ENCODE measurements around the gene SOX14. TPM values are rescaled to one million over a fixed set of nuclear protein-coding genes. Genes with fewer than 3 reads are reported as not detected.

Gene SOX14
- total RNA-seq, 1 donor from 2014 or later = not detected

DNA sequence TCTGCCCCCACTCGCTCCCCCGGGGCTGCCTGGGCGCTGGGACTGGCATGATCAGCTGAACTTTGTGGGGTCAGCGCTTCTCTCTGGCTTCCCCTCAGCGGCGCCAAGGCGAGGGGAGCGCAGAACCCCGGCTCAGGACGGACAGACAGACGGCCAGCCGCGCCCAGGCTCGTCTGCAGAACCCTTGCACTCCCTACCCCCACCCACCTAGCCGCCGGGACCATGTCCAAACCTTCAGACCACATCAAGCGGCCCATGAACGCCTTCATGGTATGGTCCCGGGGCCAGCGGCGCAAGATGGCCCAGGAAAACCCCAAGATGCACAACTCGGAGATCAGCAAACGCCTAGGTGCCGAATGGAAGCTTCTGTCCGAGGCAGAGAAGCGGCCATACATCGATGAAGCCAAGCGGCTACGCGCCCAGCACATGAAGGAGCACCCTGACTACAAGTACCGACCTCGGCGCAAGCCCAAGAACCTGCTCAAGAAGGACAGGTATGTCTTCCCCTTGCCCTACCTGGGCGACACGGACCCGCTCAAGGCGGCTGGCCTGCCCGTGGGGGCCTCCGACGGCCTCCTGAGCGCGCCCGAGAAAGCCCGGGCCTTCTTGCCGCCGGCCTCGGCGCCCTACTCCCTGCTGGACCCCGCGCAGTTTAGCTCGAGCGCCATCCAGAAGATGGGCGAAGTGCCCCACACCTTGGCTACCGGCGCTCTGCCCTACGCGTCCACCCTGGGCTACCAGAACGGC, 621 bp downstream of the SOX14 start:
- no peaks in the 10 kb centered on the region for H3K36me3 Mint-ChIP-seq (ENCODE audit: low read depth)
- DNase-seq = no peak
- no peak overlapping the region for H3K4me3 Mint-ChIP-seq
- H3K27ac Mint-ChIP-seq = no peak overlapping the region
- H3K4me1 Mint-ChIP-seq = no peaks in the 10 kb centered on the region
- H3K27me3 Mint-ChIP-seq = peaks cover 82% of the 10 kb centered on the region
- peaks cover 16% of the 10 kb centered on the region for H3K9me3 Mint-ChIP-seq
- intact Hi-C loops (cut with micrococcal nuclease) = no loop called here

DNA sequence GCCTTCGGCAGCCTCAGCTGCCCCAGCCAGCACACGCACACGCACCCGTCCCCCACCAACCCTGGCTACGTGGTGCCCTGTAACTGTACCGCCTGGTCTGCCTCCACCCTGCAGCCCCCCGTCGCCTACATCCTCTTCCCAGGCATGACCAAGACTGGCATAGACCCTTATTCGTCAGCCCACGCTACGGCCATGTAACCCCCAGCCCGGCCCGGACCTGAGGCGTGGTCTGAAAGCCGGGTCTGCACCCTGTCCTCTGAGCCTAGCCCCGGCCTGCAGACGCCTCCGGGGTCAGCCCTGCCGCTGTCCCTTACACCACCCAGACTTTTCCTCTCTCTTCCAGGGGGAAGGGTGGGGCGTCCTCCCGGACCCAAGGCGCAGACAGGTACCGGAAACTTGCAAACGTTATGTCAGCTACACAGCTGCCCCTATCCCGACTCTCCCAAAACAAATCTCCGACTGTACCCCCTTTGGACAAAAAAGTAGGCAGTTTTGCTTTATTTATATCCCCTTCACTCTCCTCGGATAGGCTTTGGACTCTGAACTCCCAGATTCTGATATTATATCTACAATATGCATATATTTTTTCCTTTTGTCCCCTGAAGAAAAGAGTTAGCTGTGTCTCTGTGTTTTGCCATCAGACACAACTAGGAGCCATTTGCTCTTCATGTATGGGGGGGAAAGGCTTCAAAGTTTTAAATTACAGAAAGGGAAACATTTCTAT, 1.4 kb downstream of the SOX14 start:
- intact Hi-C loops (cut with micrococcal nuclease) = no loop called here
- Mint-ChIP-seq H3K9me3 (peaks cover 15% of the 10 kb centered on the region), H3K27me3 (peaks cover 85% of the 10 kb centered on the region), H3K4me3 (no peak overlapping the region), H3K36me3 (ENCODE audit: low read depth) (no peaks in the 10 kb centered on the region), H3K27ac (peak overlapping the region; percentile 22), H3K4me1 (no peaks in the 10 kb centered on the region)
- no peak for DNase-seq

DNA sequence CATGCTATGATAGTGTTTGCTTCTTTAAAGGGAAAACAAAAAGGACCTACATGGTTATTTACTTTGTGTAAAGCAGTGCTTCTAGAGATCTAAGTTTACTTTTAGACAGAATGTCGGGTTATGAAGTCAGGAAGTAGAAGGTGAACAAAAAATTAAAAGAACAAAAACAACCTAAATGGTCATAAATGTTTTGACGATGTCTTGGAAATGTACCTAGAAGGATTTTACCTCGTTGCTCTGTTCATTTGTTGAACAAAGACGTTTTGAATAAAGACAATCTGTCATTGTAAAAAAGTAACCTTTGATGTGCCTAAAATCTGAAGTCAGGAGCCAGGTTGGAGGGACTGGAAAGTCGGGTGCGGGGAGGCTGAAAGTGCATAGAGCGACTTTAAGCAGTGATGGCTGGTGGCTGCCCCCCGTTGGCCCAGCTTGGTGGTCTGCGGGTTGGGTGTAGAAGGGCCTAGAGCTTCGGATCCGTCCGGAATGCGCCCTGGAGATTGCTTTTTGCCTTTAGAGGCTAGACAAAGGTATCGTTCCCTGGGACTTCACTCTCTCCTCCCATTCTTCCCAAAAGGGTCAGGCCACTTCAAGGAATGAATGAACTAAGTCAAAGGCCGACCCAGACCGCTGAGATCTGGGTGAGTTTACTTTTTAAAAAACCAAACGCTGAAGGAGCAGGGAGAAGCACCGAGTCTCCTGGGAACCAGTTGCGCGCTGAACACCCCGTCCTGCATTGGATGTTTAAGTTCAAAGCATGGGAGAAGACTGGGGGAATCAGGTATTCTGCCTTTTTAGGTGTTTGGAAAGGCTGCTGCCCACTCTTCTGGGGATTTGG, 2.1 kb downstream of the SOX14 start:
- Mint-ChIP-seq H3K4me3 (no peak overlapping the region), H3K4me1 (no peaks in the 10 kb centered on the region), H3K27ac (no peak overlapping the region), H3K9me3 (peaks cover 11% of the 10 kb centered on the region), H3K27me3 (peaks cover 83% of the 10 kb centered on the region), H3K36me3 (ENCODE audit: low read depth) (no peaks in the 10 kb centered on the region)
- intact Hi-C loops (cut with micrococcal nuclease) = no loop called here
- no peak for DNase-seq

GRCh38 chr3:137766876-137767537, 2.9 kb downstream of the SOX14 start:
- DNase-seq = no peak
- no peak overlapping the region for H3K27ac Mint-ChIP-seq
- intact Hi-C loops (cut with micrococcal nuclease) = no loop called here
- H3K9me3 Mint-ChIP-seq = peaks cover 11% of the 10 kb centered on the region
- H3K36me3 Mint-ChIP-seq (ENCODE audit: low read depth) = no peaks in the 10 kb centered on the region
- H3K4me1 Mint-ChIP-seq = peaks cover 3% of the 10 kb centered on the region
- H3K27me3 Mint-ChIP-seq = peaks cover 85% of the 10 kb centered on the region
- no peak overlapping the region for H3K4me3 Mint-ChIP-seq

- Mint-ChIP-seq H3K4me3 (no peak overlapping the region), H3K4me1 (peaks cover 3% of the 10 kb centered on the region), H3K27ac (no peak overlapping the region), H3K9me3 (peaks cover 11% of the 10 kb centered on the region), H3K27me3 (peaks cover 86% of the 10 kb centered on the region), H3K36me3 (ENCODE audit: low read depth) (no peaks in the 10 kb centered on the region)
- intact Hi-C loops (cut with micrococcal nuclease) = no loop called here
- DNase-seq = no peak
Measured at GRCh38 chr3:137767538-137768360, 3.6 kb downstream of the SOX14 start.

GRCh38 chr3:137768361-137769321, 4.5 kb downstream of the SOX14 start:
- no peak for DNase-seq
- H3K36me3 Mint-ChIP-seq (ENCODE audit: low read depth) = no peaks in the 10 kb centered on the region
- peaks cover 3% of the 10 kb centered on the region for H3K4me1 Mint-ChIP-seq
- no peak overlapping the region for H3K27ac Mint-ChIP-seq
- intact Hi-C loops (cut with micrococcal nuclease) = no loop called here
- H3K27me3 Mint-ChIP-seq = peaks cover 86% of the 10 kb centered on the region
- H3K4me3 Mint-ChIP-seq = no peak overlapping the region
- peaks cover 11% of the 10 kb centered on the region for H3K9me3 Mint-ChIP-seq

DNA sequence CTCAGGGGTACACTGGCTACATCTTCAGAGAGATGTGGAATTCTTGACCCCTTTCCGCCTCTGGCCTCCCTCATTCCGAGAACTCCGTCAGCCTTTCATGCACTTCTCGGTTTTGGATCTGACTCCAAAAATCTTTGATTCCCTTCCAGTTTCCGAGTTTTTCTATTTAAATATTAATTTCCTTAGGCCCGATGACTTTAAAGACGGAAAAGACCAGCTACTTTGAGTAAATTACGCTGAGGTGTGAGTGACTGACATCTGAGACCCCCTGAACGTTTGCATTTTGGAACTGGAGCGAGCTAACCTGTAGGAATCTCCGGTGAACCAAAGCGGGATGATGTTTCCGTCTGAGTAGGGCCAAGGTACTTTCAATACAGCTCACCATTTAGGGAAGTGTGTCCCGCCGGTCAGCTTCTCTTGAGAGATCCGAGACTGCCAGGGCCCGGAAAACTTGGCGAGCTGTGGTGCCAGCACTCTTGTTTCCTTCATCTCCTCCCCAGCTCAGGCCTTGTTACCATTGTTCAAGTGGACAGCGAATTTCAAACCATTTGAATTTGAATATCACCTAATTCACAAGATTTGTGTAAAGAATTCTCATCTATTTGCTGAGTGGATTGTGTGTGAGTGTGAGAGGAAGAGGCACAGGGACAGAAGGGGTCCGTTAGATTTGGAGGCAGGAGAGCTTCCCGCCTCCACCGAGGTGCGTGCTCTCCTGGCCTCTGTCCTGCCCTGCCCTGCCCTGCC, 5.4 kb downstream of the SOX14 start:
- Mint-ChIP-seq H3K27me3 (peaks cover 87% of the 10 kb centered on the region), H3K9me3 (peaks cover 11% of the 10 kb centered on the region), H3K36me3 (ENCODE audit: low read depth) (no peaks in the 10 kb centered on the region), H3K4me1 (peaks cover 3% of the 10 kb centered on the region), H3K27ac (peak overlapping the region; percentile 37), H3K4me3 (no peak overlapping the region)
- intact Hi-C loops (cut with micrococcal nuclease) = loop anchor here (5.0 kb wide), 1 partner anchor 1178 kb away; the partner anchor contains the start of genes FOXL2 and FOXL2NB
- no peak for DNase-seq

GRCh38 chr3:137770066-137770834, 6.1 kb downstream of the SOX14 start:
- peaks cover 11% of the 10 kb centered on the region for H3K9me3 Mint-ChIP-seq
- DNase-seq = no peak
- H3K27me3 Mint-ChIP-seq = peaks cover 86% of the 10 kb centered on the region
- peak overlapping the region; percentile 37 for H3K27ac Mint-ChIP-seq
- H3K36me3 Mint-ChIP-seq (ENCODE audit: low read depth) = no peaks in the 10 kb centered on the region
- H3K4me1 Mint-ChIP-seq = peaks cover 3% of the 10 kb centered on the region
- intact Hi-C loops (cut with micrococcal nuclease) = loop anchor here (5.0 kb wide), 1 partner anchor 1177 kb away; the partner anchor contains the start of genes FOXL2 and FOXL2NB
- H3K4me3 Mint-ChIP-seq = no peak overlapping the region

- intact Hi-C loops (cut with micrococcal nuclease) = loop anchor here (5.0 kb wide), 1 partner anchor 1176 kb away; the partner anchor contains the start of genes FOXL2 and FOXL2NB
- Mint-ChIP-seq H3K27ac (no peak overlapping the region), H3K9me3 (peaks cover 6% of the 10 kb centered on the region), H3K4me1 (peaks cover 3% of the 10 kb centered on the region), H3K27me3 (peaks cover 82% of the 10 kb centered on the region), H3K36me3 (ENCODE audit: low read depth) (no peaks in the 10 kb centered on the region), H3K4me3 (no peak overlapping the region)
- DNase-seq = peak; percentile 59
Measured at GRCh38 chr3:137770835-137771399, 6.8 kb downstream of the SOX14 start.

DNA sequence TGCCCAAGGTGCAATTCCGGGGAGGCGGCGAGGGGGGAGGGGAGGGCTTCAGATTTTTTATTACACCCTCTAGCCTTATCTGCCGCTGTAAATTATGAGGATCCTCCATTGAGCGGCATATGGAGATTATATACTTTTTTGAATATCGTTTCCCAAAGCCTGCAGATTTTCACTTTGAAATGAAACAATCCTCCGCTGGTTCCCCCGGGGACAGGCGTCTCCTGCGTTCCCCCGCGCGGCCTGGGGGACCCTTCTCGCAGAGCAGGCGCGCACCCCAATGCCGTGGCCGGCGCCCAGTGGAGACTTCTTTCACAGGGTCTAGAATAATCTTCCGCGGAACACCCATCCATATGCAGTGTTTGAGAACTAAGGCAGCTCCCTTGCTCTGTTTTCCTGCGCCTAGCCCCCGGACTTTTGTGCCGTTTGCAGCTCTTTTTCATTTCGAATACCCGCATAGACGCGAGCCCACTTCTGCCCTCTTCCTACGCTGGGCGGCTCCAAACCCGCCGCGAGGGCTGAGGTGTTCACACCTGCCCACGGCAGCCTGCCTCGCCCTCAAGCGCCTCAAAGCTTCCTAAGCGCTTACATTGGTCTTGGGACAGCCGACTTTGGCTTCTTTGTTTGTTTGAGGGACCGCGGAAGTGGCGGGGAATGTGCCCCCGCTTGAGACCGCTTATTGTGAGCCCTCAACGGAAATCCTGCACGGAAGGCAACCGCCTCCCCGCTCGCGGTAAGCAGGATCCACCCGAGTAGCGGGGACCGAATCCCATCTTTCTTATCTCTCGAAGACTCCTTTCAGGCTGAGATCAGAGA, 7.5 kb downstream of the SOX14 start:
- H3K27me3 Mint-ChIP-seq = peaks cover 76% of the 10 kb centered on the region
- H3K4me1 Mint-ChIP-seq = peaks cover 3% of the 10 kb centered on the region
- no peaks in the 10 kb centered on the region for H3K36me3 Mint-ChIP-seq (ENCODE audit: low read depth)
- no peak overlapping the region for H3K27ac Mint-ChIP-seq
- DNase-seq = peak; percentile 58
- no peak overlapping the region for H3K4me3 Mint-ChIP-seq
- intact Hi-C loops (cut with micrococcal nuclease) = loop anchor here (5.0 kb wide), 1 partner anchor 1176 kb away; the partner anchor contains the start of genes FOXL2 and FOXL2NB
- H3K9me3 Mint-ChIP-seq = peaks cover 4% of the 10 kb centered on the region

Data from activated CD4-positive, alpha-beta T cell treated with anti-CD3 and anti-CD28 coated beads, Interleukin-2, amount 10 ng/mL, durations not matched to agents 24 days and 14 days (primary cell).